HG03159 (cell line): ENCODE data around the gene SESTD1.
"Not testable (repeated sequence)": the region's sequence is repeated elsewhere in the genome, so short reads cannot be mapped to it uniquely, and the experiment has no call there.

Experiments
- ATAC-seq: cut with Tn5 transposase; IDR thresholded peaks from one replicate; pipeline ENCODE4 v1.9.1; 2021; ENCODE audit warnings: mild to moderate bottlenecking, moderate library complexity; ENCODE audit not compliant: unreplicated experiment

The SESTD1 gene

GRCh38 chr2:179239838-179240237, 24.8 kb downstream of the SESTD1 start:
- no peak for ATAC-seq

GRCh38 chr2:179239195-179239594, 25.4 kb downstream of the SESTD1 start:
- ATAC-seq = peak; percentile 72

DNA sequence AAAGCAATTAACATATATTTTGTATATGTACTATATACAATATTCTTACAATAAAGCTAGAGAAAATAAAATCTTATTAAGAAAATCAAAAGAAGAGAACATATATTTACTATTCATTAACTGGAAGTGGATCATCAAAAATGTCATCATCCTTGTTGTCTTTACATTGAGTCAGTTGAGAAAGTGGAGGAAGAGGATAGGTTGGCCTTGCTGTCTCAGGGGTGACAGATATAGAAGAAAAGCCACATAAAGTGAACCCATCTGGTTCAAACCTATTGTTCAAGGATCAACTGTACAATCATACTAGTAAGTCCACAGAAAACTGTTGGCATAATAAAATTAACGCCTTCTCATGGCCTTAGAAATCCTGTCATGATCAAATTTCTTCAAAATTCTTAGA, 26.6 kb downstream of the SESTD1 start:
- ATAC-seq = no peak

- ATAC-seq = no peak
Observed at GRCh38 chr2:179237209-179237946, 27.3 kb downstream of the SESTD1 start.

DNA sequence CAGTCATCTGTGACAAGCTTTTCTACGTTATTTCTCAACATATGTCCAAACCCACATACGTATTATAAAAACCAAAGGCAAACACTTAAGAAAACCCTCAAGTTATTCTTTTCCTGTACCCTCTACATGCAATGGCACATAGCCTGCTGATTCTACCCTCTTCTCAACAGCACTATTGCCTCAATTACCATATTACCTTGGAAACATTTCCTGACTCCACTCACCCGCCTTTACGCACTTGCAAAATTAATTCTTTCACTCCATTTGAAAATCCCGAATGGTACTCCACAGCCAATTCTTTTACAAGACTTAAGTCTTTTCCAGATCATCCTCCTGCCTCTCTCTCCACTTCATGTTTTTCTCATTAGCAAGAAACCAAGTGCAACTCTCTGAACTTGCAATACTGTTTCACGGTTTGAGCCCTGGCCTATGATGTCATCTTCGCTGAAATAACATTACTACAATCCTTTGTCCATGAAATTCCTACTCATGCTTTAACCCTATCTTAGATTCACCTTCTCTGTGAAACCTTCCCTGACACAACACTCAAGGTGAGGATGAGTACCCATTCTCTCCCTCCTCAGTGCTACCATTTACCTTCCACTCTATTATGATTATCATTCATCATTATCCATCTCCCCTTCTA, 29.0 kb downstream of the SESTD1 start:
- ATAC-seq = no peak

DNA sequence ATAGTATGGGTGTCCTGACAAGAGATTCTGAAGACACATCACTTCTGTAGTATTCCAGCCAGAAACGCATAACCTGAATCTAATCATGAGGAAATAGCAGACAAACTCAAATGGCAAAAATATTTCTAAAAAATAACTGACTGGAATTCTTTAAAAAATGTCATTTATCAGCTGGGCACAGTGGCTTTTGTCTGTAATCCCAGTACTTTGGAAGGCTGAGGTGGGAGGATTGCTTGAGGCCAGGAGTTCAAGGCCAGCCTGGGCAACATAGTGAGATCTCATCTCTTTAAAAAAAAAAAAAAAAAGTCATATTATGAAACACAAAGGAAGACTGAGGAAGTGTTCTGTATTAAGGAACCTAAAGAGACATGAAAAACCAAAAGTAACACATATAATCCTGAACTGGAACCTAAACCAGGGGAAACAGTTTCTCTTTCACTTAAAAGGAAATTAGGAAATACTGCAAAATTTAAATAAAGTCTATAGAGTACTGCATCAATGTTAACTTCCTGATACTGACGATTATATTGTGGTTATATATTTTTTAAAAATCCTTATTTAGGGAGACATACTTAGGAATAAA, 29.9 kb downstream of the SESTD1 start:
- no peak for ATAC-seq

DNA sequence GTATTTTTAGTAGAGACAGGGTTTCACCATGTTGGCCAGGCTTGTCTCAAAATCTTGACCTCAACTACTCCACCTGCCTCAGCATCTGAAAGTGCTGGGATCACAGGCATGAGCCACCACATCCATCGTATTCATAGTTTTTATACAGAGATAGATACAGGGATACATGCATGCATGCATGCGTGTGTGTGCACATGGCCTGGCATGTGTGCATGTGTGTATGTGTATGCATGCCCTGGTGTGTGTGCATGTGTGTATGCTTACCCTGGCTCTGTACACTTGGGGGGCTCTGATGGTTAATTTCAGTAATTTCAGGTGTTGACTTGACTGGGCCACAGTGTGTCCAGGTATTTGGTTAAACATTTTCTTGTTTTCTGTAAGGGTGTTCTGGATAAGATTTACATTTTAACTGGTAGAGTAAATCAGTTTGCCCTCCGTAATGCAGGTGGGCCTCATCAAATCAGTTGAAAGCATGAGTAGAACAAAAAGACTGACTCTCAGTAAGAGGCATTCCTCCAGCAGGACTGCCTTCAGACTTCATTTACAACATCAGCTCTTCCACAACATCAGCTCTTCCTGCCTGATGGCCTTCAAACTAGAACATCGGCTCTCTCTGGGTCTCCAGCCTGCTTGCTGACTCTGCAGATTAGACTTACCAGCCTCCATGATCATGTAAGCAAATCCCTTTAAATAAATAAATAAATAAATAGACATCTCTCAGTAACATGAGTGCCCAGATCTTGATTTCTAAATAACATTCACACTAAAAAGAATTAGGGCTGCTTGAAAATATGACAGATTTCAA, 30.8 kb downstream of the SESTD1 start:
- ATAC-seq = no peak

- no peak for ATAC-seq
Observed at GRCh38 chr2:179233083-179233490, 31.5 kb downstream of the SESTD1 start.

- ATAC-seq = no peak
Observed at GRCh38 chr2:179226961-179227259, 37.7 kb downstream of the SESTD1 start.

DNA sequence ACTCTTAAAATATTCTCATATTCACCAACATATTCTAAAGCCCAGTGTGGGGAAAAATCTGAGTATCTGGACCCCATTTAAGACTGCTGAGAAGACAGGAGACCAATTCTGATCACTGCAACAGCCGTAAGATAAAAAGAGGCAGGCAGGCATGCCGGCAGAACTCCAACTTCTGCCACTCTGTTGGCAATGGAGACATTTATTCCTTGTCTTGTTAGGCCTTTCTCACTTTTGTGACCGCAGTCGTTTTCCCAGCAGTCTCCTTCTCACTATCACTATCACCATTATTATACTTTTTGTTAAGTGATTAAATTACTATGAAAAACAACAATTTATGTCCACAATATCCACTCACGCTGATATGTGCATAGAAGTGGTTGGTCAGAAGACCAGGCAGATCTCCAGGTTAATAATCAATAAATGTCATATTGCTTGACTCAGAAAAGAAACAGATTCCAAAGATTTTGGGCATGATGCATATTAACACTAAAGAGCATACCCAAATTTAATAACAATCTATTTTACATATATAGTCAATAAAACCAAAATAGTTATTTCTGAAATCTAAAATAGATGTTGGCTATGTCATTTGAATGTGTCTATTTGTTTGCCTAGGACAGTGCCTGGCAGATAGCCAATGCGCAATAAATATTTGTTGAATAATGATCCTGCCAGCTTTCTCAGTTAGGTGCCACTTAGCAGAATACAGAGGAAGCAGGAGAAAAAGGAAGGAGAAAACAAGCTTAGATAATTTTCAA, 38.2 kb downstream of the SESTD1 start:
- no peak for ATAC-seq

DNA sequence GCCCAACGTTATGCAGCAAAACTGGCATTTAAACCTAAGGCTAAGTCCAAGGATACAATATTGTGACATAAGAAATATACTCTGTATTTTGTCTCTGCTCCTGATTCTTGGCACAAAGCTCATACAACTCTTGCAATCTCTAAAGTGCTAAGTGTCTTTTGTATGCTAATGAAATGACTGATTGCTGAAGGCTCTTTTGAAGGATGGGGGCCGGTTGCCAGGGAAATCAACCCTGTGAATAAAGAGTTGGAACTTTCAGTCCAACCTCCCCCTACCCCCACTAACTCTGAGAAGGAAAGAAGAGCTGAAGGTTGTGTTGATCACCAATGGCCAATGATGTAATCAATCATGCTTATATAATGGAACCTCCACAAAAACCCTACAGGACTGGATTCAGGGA, 40.3 kb downstream of the SESTD1 start:
- no peak for ATAC-seq

GRCh38 chr2:179222076-179222475, 42.6 kb downstream of the SESTD1 start:
- no peak for ATAC-seq

GRCh38 chr2:179218848-179219594, 45.6 kb downstream of the SESTD1 start:
- peak; percentile 95 for ATAC-seq

DNA sequence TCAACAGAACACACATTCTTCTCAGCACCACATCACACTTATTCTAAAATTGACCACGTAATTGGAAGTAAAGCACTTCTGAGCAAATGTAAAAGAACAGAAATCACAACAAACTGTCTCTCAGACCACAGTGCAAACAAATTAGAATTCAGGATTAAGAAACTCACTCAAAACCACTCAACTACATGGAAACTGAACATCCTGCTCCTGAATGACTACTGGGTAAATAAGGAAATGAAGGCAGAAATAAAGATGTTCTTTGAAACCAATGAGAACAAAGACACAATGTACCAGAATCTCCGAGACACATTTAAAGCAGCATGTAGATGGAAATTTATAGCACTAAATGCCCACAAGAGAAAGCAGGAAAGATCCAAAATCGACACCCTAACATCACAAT, 50.0 kb downstream of the SESTD1 start:
- ATAC-seq = not testable (repeated sequence)

DNA sequence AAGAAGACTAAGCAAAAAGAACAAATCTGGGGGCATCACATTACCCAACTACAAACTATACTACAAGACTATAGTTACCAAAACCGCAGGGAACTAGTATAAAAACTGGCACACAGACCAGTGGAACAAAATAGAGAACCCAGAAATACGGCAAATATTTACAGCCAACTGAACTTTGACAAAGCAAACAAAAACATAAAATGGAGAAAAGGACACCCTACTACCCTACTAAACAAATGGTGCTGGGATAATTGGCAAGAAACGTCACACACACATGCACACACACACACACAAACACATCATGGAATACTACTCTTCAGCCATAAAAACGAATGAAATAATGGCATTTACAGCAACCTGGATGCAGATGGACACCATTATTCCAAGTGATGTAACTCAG, 53.3 kb downstream of the SESTD1 start:
- no peak for ATAC-seq

- ATAC-seq = not testable (repeated sequence)
Observed at GRCh38 chr2:179208277-179208676, 56.4 kb downstream of the SESTD1 start.

DNA sequence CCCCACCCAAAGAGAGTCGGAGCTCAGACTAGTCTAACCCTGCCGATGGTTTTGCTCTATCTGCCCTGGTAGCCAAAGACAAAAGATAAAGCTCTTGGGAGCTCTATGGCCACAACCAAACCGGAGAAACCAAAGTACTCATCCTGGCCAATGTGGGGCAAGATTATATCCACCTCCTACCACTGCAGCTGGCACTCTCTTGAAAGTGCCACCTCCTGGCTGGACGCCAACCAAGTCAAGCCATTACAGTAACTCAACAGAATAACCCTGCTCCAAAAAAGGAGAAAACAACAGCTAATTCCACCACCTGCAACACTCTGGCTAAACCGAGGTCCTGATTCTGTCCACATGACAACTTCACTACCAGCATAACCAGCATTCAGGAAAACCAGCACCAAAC, 57.6 kb downstream of the SESTD1 start:
- no peak for ATAC-seq

DNA sequence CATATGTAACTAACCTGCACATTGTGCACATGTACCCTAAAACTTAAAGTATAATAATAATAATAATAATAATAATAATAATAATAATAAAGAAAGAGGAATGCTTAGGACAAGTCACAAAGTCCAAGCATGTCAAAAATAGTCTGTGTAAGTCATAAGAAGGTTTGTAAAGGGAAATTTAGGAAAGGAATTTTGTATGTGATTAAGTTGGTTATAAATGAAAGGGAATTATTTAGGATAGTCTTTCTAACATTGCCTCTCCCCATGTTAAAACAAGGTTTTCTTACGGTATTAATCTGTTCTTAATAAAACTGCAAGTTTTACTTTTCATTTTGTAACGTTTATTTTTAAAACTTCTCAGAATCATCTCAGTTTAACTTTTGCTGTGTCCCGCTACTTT, 62.8 kb downstream of the SESTD1 start:
- no peak for ATAC-seq

DNA sequence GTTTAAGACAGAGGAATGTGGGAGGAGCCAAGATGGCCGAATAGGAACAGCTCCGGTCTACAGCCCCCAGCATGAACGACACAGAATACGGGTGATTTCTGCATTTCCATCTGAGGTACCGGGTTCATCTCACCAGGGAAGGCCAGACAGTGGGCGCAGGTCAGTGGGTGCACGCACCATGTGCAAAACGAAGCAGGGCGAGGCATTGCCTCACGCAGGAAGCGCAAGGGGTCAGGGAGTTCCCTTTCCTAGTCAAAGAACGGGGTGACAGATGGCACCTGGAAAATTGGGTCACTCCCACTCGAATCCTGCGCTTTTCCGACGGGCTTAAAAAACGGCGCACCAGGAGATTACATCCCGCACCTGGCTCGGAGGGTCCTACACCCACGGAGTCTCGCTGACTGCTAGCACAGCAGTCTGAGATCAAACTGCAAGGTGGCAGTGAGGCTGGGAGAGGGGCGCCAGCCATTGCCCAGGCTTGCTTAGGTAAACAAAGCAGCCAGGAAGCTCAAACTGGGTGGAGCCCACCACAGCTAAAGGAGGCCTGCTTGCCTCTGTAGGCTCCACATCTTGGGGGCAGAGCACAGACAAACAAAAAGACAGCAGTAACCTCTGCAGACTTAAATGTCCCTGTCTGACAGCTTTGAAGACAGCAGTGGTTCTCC, 68.6 kb downstream of the SESTD1 start:
- not testable (repeated sequence) for ATAC-seq

DNA sequence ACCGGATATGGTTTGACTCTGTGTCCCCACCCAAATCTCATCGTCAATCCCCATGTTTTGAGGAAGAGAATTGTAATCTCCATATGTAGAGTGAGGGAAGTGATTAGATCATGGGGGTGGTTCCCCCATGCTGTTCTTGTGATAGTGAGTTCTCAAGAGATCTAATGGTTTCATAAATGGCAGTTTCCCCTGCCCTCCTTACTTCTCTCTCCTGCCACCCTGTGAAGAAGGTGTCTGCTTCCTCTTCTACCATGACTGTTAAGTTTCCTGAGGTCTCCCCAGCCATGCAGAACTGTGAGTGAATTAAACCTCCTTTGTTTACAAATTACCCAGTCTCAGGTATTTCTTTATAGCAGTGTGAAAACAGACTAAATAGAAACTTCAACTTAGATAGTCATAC, 69.5 kb downstream of the SESTD1 start:
- no peak for ATAC-seq
